ENCODE measurements around the gene CACNA1S. TPM values are rescaled to one million over a fixed set of nuclear protein-coding genes. Genes with fewer than 3 reads are reported as not detected.
A peak's percentile ranks its signal among the peaks of the same experiment; 100 is the strongest.

Gene CACNA1S
- total RNA-seq, 2 experiments from 2014 or later, result not detected

DNA sequence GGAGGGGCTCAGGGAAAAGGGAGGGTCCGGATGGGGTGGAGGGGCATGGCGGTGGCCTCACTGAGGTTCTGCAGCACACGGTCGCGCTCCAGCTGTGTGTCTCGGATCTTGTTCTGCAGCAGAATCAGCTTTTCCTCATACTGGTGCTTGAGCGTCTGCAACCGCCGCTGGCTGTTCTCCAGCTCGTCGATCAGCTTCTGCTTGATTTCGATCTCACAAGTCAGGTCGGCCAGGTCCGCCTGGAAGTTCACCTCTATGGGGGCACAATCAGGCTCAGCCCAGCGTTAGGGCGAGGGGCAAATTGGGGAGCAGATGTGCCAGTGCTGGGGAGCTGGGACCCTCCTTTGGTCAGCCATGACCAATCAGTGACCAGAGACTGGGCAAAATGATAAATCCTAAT, 113.9 kb downstream of the CACNA1S start:
- ATAC-seq (ENCODE audit: poor library complexity), result no peak
- H3K9me3 Mint-ChIP-seq, result no peaks in the 10 kb centered on the region
- no peaks in the 10 kb centered on the region for H3K4me1 Mint-ChIP-seq (ENCODE audit: low read depth)
- ChIA-PET POLR2A (no interaction called here), CTCF (no interaction called here)
- DNase-seq, result no peak
- H3K27me3 ChIP-seq (ENCODE audit: control insufficient read depth in 1 of 2, insufficient read depth in 2 of 2, low read length in 2 of 2), result no peaks in the 10 kb centered on the region
- H3K27ac ChIP-seq (ENCODE audit: low read depth in 1 of 2, low read length in 2 of 2), result no peak overlapping the region
- no peaks in the 10 kb centered on the region for H3K4me1 ChIP-seq (ENCODE audit: insufficient read depth, low read length)
- no peak overlapping the region for H3K4me3 ChIP-seq (ENCODE audit: low read length)
- H3K27me3 Mint-ChIP-seq, result no peaks in the 10 kb centered on the region
- TF ChIP-seq, protein P1, sequence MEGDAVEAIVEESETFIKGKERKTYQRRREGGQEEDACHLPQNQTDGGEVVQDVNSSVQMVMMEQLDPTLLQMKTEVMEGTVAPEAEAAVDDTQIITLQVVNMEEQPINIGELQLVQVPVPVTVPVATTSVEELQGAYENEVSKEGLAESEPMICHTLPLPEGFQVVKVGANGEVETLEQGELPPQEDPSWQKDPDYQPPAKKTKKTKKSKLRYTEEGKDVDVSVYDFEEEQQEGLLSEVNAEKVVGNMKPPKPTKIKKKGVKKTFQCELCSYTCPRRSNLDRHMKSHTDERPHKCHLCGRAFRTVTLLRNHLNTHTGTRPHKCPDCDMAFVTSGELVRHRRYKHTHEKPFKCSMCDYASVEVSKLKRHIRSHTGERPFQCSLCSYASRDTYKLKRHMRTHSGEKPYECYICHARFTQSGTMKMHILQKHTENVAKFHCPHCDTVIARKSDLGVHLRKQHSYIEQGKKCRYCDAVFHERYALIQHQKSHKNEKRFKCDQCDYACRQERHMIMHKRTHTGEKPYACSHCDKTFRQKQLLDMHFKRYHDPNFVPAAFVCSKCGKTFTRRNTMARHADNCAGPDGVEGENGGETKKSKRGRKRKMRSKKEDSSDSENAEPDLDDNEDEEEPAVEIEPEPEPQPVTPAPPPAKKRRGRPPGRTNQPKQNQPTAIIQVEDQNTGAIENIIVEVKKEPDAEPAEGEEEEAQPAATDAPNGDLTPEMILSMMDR (IDR thresholded peaks at IDR 0.05), result no peak
- peaks cover 71% of the 10 kb centered on the region for H3K36me3 Mint-ChIP-seq (ENCODE audit: low read depth)
- intact Hi-C loops (cut with DNase I, micrococcal nuclease), result no loop called here
- H3K36me3 ChIP-seq (ENCODE audit: insufficient read depth, low read length), result peaks cover 92% of the 10 kb centered on the region
- H3K27ac Mint-ChIP-seq, result no peak overlapping the region
- no peak overlapping the region for H3K4me3 Mint-ChIP-seq
- no peaks in the 10 kb centered on the region for H3K9me3 ChIP-seq (ENCODE audit: control insufficient read depth in 1 of 2, insufficient read depth in 1 of 2, low read length in 2 of 2)

DNA sequence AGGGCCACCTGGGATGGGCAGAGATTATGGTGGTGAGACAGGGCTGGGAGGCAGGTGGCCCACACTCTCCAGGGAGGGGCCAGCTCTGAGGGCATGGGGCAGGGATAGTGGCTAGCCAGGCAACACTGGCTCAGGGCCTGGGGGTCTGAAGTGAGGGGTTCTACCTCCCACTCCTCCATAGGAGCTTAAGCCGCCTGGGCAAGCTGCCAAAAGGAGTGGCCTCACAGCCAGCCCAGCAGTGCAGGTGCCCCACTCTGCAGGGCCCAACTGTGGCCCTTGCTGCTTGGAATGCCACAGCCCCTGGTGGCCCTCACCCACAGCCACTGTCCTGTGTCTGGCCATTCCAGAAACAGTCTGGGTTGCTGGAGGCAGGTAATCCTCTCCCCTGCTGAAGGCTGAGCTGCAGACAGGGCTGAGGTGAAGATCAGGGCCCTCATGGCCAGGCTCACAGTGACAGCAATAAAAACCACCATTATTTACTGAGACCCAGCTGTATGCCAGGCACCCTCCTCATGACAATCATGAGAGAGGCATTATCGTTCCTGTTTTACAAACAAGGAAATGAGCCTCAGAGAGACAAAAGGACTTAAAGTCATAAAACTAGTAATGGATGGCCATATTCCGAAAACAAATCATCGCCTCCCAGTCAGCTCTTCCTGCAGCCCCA, 119.7 kb downstream of the CACNA1S start:
- no peak overlapping the region for H3K27ac Mint-ChIP-seq
- no peaks in the 10 kb centered on the region for H3K27me3 Mint-ChIP-seq
- no peaks in the 10 kb centered on the region for H3K4me1 Mint-ChIP-seq (ENCODE audit: low read depth)
- intact Hi-C loops (cut with DNase I, micrococcal nuclease), result no loop called here
- no peak for DNase-seq
- POLR2A ChIA-PET, result no interaction called here
- peaks cover 92% of the 10 kb centered on the region for H3K36me3 Mint-ChIP-seq (ENCODE audit: low read depth)
- Histone ChIP-seq H3K4me3 (ENCODE audit: low read length) (no peak overlapping the region), H3K27me3 (ENCODE audit: control insufficient read depth in 1 of 2, insufficient read depth in 2 of 2, low read length in 2 of 2) (no peaks in the 10 kb centered on the region), H3K27ac (ENCODE audit: low read depth in 1 of 2, low read length in 2 of 2) (no peak overlapping the region), H3K36me3 (ENCODE audit: insufficient read depth, low read length) (peaks cover 98% of the 10 kb centered on the region), H3K4me1 (ENCODE audit: insufficient read depth, low read length) (no peaks in the 10 kb centered on the region), H3K9me3 (ENCODE audit: control insufficient read depth in 1 of 2, insufficient read depth in 1 of 2, low read length in 2 of 2) (no peaks in the 10 kb centered on the region)
- no peak overlapping the region for H3K4me3 Mint-ChIP-seq
- no peaks in the 10 kb centered on the region for H3K9me3 Mint-ChIP-seq
- TF ChIP-seq, protein P1 (IDR thresholded peaks at IDR 0.05), result no peak
- ATAC-seq (ENCODE audit: poor library complexity), result no peak
- CTCF ChIA-PET, result no interaction called here

DNA sequence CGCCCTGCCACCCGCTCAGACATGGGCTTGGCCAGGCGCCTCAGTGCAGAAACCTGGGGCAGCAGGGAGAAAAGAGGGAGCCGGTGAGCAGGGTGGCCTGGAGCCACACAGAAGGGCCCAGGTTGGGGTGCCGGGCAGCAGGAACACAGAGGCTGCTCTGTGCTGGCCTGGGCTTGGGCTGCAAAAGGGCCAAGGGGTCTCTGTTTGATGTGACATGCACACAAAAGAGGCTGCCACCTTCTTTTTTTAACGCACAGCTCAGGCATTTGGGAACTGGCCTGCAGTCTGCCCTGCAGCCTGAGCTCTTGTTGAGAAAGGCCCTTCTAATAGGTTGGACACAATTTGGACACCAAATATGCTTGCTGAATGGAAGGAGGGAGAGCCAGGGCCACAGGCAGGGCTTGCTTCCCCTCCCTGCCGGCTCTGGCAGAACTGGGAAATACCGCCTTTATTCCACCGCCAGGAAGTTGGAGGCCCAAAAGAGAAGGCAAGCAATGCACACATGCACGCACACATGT, 121.1 kb downstream of the CACNA1S start:
- intact Hi-C loops (cut with DNase I, micrococcal nuclease), result no loop called here
- Histone ChIP-seq H3K4me1 (ENCODE audit: insufficient read depth, low read length) (no peaks in the 10 kb centered on the region), H3K27ac (ENCODE audit: low read depth in 1 of 2, low read length in 2 of 2) (peak overlapping the region in 1 of 2 donors; percentile 11), H3K9me3 (ENCODE audit: control insufficient read depth in 1 of 2, insufficient read depth in 1 of 2, low read length in 2 of 2) (no peaks in the 10 kb centered on the region), H3K36me3 (ENCODE audit: insufficient read depth, low read length) (peaks cover 98% of the 10 kb centered on the region), H3K4me3 (ENCODE audit: low read length) (no peak overlapping the region), H3K27me3 (ENCODE audit: control insufficient read depth in 1 of 2, insufficient read depth in 2 of 2, low read length in 2 of 2) (no peaks in the 10 kb centered on the region)
- ChIA-PET CTCF (no interaction called here), POLR2A (no interaction called here)
- TF ChIP-seq, protein P1 (IDR thresholded peaks at IDR 0.05), result no peak
- no peak for DNase-seq
- Mint-ChIP-seq H3K4me1 (ENCODE audit: low read depth) (no peaks in the 10 kb centered on the region), H3K27ac (no peak overlapping the region), H3K4me3 (no peak overlapping the region), H3K9me3 (no peaks in the 10 kb centered on the region), H3K36me3 (ENCODE audit: low read depth) (peaks cover 92% of the 10 kb centered on the region), H3K27me3 (no peaks in the 10 kb centered on the region)
- ATAC-seq (ENCODE audit: poor library complexity), result no peak
